Kidney (tissue), 14 donors: ENCODE data around the gene SYNPO2. TPM values are rescaled to one million over a fixed set of nuclear protein-coding genes. Genes with fewer than 3 reads are reported as not detected.

Experiments
- DNase-seq, 5 donors: peaks; one replicate each; pipeline ENCODE4 v3.0.0-alpha.2; 2013 to 2020
- FAIRE-seq: peaks from 2 replicates; lab custom pipeline; 2012; peaks lifted over from hg19 to GRCh38; lab: Jason Lieb, UNC
- H3K27ac ChIP-seq, 2 donors: one replicate each; pipeline ENCODE4 v1.7.0; 2013; ENCODE audit warnings: low read depth in 2 of 2, low read length in 2 of 2, inconsistent platforms in 1 of 2
- H3K27me3 ChIP-seq: one replicate; pipeline ENCODE4 v1.7.1; 2013; ENCODE audit warnings: low read length, inconsistent platforms; ENCODE audit not compliant: control insufficient read depth, insufficient read depth
- H3K36me3 ChIP-seq, 3 donors: one replicate each; pipeline versions ENCODE4 v1.7.0 to v1.7.1; 2013; ENCODE audit warnings: low read length in 3 of 3, control low read depth in 1 of 3, inconsistent platforms in 1 of 3; ENCODE audit not compliant: insufficient read depth in 3 of 3, control insufficient read depth in 2 of 3
- H3K4me1 ChIP-seq, 3 donors: one replicate each; pipeline versions ENCODE4 v1.7.0 to v1.7.1; 2013; ENCODE audit warnings: low read length in 3 of 3, inconsistent platforms in 1 of 3, low read depth in 1 of 3; ENCODE audit not compliant: control insufficient read depth in 2 of 3, insufficient read depth in 2 of 3
- H3K4me3 ChIP-seq, 3 donors: one replicate each; pipeline versions ENCODE4 v1.7.0 to v1.8.1; 2013; ENCODE audit warnings: low read length in 3 of 3, control low read depth in 1 of 3, inconsistent platforms in 1 of 3
- H3K9ac ChIP-seq, 3 donors: one replicate each; pipeline versions ENCODE4 v1.7.0 to v1.7.1; 2013; ENCODE audit warnings: low read length in 3 of 3, control low read depth in 1 of 3, inconsistent platforms in 1 of 3
- H3K9me3 ChIP-seq, 3 donors: one replicate each; pipeline versions ENCODE4 v1.7.0 to v1.7.1; 2013; ENCODE audit warnings: low read length in 3 of 3, control low read depth in 1 of 3, inconsistent platforms in 1 of 3; ENCODE audit not compliant: control insufficient read depth in 2 of 3, insufficient read depth in 1 of 3
- CTCF ChIP-seq: IDR thresholded peaks from 3 replicates; pipeline ENCODE4 v1.5.1; 2012; ENCODE audit warnings: mild to moderate bottlenecking, moderate library complexity, borderline replicate concordance; ENCODE audit not compliant: insufficient read depth; ENCODE audit errors: extremely low read depth
- intact Hi-C: fragments of 100-400 bp; cut with DNase I; formaldehyde crosslinking; loops from one replicate; pipeline ENCODE4 v1.11.1; 2022
- polyA plus RNA-seq: library from polyadenylated mRNA; stranded (reverse); fragments of 350-450 nt; fragmentation: Illumina TruSeq; extraction: RNeasy Lipid Tissue Mini Kit (QIAGEN cat#74804); gene quantifications from one replicate; pipeline ENCODE4 v1.2.3, GENCODE V29; 2014; ENCODE audit warnings: low read depth, low replicate concordance; ENCODE audit not compliant: insufficient read depth
- total RNA-seq: library from RNA; stranded (reverse); fragmentation: NEBNext Ultra II Directional; extraction: Animal tissue kit (Norgen Biotek cat#: 25700); gene quantifications from one replicate; pipeline ENCODE4 v1.2.1, GENCODE V29; 2021
- donor health status: control.
- donor health status: control.
- donor health status: control.
- donor health status: control.
- donor health status: control.
- donor health status: DM: yes; HTN: yes; CAD: no.
- donor health status: Normal renal cell carcinoma (clear cell type).

SYNPO2 gene
- total and polyA plus RNA-seq, 2 donors from 2014 or later: 7.5 to 56.5 TPM

- Histone ChIP-seq H3K4me1 (no peaks in the 10 kb centered on the region), H3K9me3 (no peaks in the 10 kb centered on the region), H3K9ac (no peak overlapping the region), H3K27ac (no peak overlapping the region), H3K27me3 (no peaks in the 10 kb centered on the region), H3K4me3 (no peak overlapping the region), H3K36me3 (no peaks in the 10 kb centered on the region)
- DNase-seq: no peak
- intact Hi-C loops: loop anchor here (10.0 kb wide), 1 partner anchor 302 kb away; no protein-coding TSS in a partner anchor
- no peak for FAIRE-seq
- no peak for TF ChIP-seq CTCF
Measured at GRCh38 chr4:118983293-118983692, 94.6 kb downstream of the SYNPO2 start.

GRCh38 chr4:118983831-118984230 lies 95.2 kb downstream of the SYNPO2 start:
- intact Hi-C loops: loop anchor here (10.0 kb wide), 1 partner anchor 301 kb away; no protein-coding TSS in a partner anchor
- Histone ChIP-seq H3K9ac (no peak overlapping the region), H3K4me3 (no peak overlapping the region), H3K4me1 (no peaks in the 10 kb centered on the region), H3K36me3 (no peaks in the 10 kb centered on the region), H3K27me3 (no peaks in the 10 kb centered on the region), H3K9me3 (no peaks in the 10 kb centered on the region), H3K27ac (no peak overlapping the region)
- DNase-seq (no peak), FAIRE-seq (no peak)
- TF ChIP-seq CTCF: no peak

GRCh38 chr4:118985170-118986000 lies 96.7 kb downstream of the SYNPO2 start:
- Histone ChIP-seq H3K9me3 (no peaks in the 10 kb centered on the region), H3K4me1 (no peaks in the 10 kb centered on the region), H3K27ac (no peak overlapping the region), H3K27me3 (no peaks in the 10 kb centered on the region), H3K4me3 (no peak overlapping the region), H3K9ac (no peak overlapping the region), H3K36me3 (no peaks in the 10 kb centered on the region)
- no peak for DNase-seq
- intact Hi-C loops: loop anchor here (10.0 kb wide), 1 partner anchor 299 kb away; no protein-coding TSS in a partner anchor
- no peak for FAIRE-seq
- TF ChIP-seq CTCF: no peak
